GM13977 (cell line): ENCODE data around the gene FBN2.

Source experiments
- DNase-seq: peaks from one replicate; pipeline ENCODE4 v3.0.0; 2012; ENCODE audit warnings: low spot score
- in situ Hi-C: fragments of 300-500 bp; cut with MboI; formaldehyde crosslinking; loops from one replicate; pipeline ENCODE4 v1.12.0; 2022; ENCODE audit warnings: low sequenced_read_pairs, low pct_unique_long_range_greater_than_20kb, mixed read lengths, inconsistent platforms; ENCODE audit not compliant: unreplicated experiment
- TF ChIP-seq, protein P1 (sequence below): IDR thresholded peaks from 2 replicates; pipeline ENCODE4 v1.5.1; 2012; ENCODE audit warnings: mild to moderate bottlenecking, control low read depth; ENCODE audit not compliant: insufficient read depth; ENCODE audit errors: extremely low read depth, missing control alignments

The FBN2 gene

DNA sequence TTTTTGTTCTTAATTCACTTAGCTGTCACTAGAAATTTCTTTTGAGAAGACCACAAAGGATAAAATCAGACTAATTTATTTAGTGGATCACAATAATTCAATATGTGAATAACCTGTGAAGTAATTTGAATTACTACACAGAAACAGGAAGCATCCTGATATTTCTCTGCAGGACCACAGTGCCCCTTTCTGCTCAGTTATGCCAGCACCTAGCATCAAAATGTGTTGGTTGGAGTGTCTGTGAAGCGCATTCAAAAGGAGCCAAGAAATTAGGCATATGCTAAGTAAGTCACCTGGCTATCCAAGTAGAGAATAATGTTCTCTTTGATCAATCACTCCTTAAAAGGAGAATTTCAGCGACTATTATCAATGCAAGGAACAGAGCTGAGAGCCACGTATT, 267.0 kb downstream of the FBN2 start:
- TF ChIP-seq, protein P1, sequence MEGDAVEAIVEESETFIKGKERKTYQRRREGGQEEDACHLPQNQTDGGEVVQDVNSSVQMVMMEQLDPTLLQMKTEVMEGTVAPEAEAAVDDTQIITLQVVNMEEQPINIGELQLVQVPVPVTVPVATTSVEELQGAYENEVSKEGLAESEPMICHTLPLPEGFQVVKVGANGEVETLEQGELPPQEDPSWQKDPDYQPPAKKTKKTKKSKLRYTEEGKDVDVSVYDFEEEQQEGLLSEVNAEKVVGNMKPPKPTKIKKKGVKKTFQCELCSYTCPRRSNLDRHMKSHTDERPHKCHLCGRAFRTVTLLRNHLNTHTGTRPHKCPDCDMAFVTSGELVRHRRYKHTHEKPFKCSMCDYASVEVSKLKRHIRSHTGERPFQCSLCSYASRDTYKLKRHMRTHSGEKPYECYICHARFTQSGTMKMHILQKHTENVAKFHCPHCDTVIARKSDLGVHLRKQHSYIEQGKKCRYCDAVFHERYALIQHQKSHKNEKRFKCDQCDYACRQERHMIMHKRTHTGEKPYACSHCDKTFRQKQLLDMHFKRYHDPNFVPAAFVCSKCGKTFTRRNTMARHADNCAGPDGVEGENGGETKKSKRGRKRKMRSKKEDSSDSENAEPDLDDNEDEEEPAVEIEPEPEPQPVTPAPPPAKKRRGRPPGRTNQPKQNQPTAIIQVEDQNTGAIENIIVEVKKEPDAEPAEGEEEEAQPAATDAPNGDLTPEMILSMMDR = no peak
- no peak for DNase-seq
- in situ Hi-C loops = no loop called here

DNA sequence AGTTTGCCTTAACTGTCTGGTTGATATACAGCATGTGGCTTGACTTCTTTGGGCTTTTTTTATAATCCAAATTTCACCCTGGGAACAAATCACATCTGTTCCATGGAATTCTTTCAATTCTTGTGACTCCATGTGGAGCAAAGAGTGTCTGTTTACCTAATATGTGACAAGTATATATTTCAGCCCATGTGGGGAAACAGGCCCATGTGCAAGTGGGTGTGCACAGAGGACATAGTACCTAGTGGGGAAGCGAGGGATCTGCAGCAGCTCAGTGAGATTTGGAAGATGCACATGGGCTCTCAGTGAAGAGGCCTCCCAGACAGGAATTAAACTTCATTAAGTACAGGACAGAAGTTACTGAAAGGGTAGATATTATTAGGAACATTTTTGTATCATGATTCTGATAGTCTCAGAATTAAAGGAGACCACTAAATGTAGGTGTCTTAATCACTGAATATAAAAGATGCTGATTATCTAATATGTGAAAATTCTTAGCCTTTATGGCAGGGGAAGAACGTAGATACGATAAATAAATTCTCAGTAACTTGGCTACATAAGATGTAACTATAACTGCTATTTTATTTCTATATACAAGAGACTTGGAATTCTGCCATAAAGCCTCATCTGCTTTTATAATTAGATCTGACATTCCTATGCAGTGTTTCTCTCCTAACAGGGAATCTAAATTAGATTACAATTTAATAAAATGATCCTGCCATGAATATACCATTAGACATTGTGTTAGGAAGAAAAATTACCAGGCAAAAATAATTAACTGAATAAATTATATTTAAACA, 273.3 kb downstream of the FBN2 start:
- in situ Hi-C loops = no loop called here
- DNase-seq = no peak
- TF ChIP-seq, protein P1 = no peak

DNA sequence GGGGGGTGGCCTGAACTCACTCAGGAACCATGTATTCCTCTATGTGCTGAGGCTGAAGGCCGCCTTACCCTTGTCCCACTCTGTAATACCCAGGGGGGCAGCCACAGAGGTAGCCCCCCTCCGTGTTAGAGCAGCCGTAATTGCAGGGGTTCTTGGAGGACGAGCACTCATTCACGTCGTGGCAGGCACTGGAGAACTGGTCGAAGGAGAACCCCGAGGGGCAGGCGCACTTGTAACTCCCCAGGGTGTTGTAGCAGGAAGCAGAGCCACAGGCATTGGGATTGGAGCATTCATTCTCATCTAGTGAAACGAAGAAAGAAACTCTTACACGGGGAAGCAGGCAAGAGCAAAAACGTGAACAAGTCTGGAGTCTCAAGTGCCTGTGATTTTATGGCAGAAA, 274.7 kb downstream of the FBN2 start:
- TF ChIP-seq, protein P1 = no peak
- DNase-seq = no peak
- in situ Hi-C loops = no loop called here

DNA sequence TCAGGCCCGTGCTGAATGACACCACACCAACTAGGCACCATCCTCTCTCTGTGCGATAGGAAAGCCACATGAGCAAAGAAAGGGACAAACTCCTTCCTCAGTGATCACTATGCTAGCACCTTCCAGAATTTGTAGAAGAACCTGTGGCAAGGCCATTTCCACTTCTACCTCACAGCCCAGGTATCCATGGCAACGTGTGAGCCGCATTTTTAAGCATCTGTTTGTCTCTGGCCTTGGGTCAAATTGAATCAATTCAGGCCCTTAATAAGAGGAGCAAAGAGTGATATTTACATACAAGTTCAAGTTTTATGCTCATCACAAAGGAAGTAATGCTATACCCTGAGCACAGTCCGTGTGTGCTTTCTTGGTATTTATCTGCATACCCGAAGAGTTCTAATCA, 275.1 kb downstream of the FBN2 start:
- in situ Hi-C loops = no loop called here
- DNase-seq = no peak
- TF ChIP-seq, protein P1 = no peak

DNA sequence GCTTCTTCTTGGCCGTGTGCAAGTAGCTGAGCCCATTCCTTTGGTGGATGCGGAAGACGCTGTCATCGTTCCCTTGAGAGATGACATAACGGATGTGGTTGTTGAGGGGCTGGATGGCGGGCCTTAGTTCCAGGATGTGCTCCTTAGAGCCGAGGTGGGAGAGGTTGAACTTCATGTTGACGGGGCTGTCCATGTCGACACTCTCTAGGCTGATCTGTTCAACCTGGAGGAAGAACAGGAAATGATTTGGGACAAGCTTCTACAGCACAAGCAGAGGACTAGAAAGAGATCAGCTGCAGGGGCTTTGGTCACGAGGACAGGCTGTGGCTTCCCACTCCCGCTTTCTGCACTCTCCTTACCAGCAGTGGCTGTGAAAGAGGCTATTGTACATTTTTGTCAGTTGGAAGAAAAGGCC, 278.4 kb downstream of the FBN2 start:
- TF ChIP-seq, protein P1 = no peak
- DNase-seq = no peak

DNA sequence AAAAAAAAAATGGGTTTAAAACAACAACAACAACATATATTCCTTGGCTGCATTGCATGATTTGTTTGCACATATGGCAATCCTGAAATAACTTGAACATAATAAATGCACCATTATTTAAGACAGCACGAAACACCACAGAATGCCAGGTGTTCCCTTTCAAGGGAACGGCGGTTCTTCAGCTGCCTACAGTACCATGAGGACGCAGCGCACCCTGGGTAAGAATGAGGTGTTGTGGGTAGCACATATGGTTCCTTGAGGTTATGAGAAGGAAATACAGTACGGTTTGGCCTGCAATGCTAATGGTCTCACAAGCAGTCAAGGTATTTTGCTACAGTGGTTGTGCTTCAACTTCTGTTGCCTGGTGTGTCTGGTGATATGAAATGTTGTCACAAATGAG, 279.7 kb downstream of the FBN2 start:
- no peak for DNase-seq
- in situ Hi-C loops = no loop called here
- TF ChIP-seq, protein P1 = no peak

More for the DNA sequence above, 278.4 kb downstream of the FBN2 start:
- in situ Hi-C loops = no loop called here
